Osteoblast (primary cell): ENCODE data around the gene PARP3. TPM values are rescaled to one million over a fixed set of nuclear protein-coding genes. Genes with fewer than 3 reads are reported as not detected.
"Not testable (repeated sequence)": the region's sequence is repeated elsewhere in the genome, so short reads cannot be mapped to it uniquely, and the experiment has no call there.

Experiments used
- DNase-seq: peaks from one replicate; pipeline ENCODE4 v3.0.0; 2011; ENCODE audit warnings: low spot score, mixed read lengths; ENCODE audit not compliant: insufficient read length; ENCODE audit errors: missing footprints
- H2AFZ ChIP-seq: 2 replicates; pipeline ENCODE4 v1.6.0; 2011; ENCODE audit warnings: mild to moderate bottlenecking, low read length
- H3K27ac ChIP-seq: 2 replicates; pipeline ENCODE4 v1.5.1; 2011; ENCODE audit warnings: mild to moderate bottlenecking, low read depth, low read length, moderate library complexity
- H3K27me3 ChIP-seq: 2 replicates; pipeline ENCODE4 v1.6.0; 2012; ENCODE audit warnings: mild to moderate bottlenecking, control low read depth, inconsistent platforms, low read length, moderate library complexity; ENCODE audit not compliant: insufficient read depth
- H3K36me3 ChIP-seq: 2 replicates; pipeline ENCODE4 v1.5.1; 2011; ENCODE audit warnings: mild to moderate bottlenecking, low read length, control low read depth, moderate library complexity; ENCODE audit not compliant: insufficient read depth
- H3K4me1 ChIP-seq: 2 replicates; pipeline ENCODE4 v1.5.1; 2011; ENCODE audit warnings: mild to moderate bottlenecking, low read length, control low read depth, moderate library complexity; ENCODE audit not compliant: insufficient read depth
- H3K4me2 ChIP-seq: 2 replicates; pipeline ENCODE4 v1.6.0; 2011; ENCODE audit warnings: mild to moderate bottlenecking, low read length; ENCODE audit not compliant: insufficient read depth
- H3K4me3 ChIP-seq: fragments of 200-600 bp; sonication (generic); 3 replicates; pipeline ENCODE4 v1.5.1; 2012; ENCODE audit warnings: mild to moderate bottlenecking, low read length, inconsistent platforms; ENCODE audit not compliant: insufficient read depth
- H3K79me2 ChIP-seq: 2 replicates; pipeline ENCODE4 v1.6.0; 2012; ENCODE audit warnings: mild to moderate bottlenecking, low read length, control low read depth, inconsistent platforms; ENCODE audit not compliant: insufficient read depth
- H3K9me3 ChIP-seq: 2 replicates; pipeline ENCODE4 v1.5.1; 2011; ENCODE audit warnings: low read depth, low read length, control low read depth
- H4K20me1 ChIP-seq: 2 replicates; pipeline ENCODE4 v1.6.0; 2012; ENCODE audit warnings: mild to moderate bottlenecking, low read length, control low read depth; ENCODE audit not compliant: insufficient read depth
- total RNA-seq: library from RNA; depleted of rRNA; stranded (reverse); fragments of >200 nt; gene quantifications from 2 replicates; pipeline ENCODE4 v1.2.3, GENCODE V29; 2012
- TF ChIP-seq, protein P1 (sequence below): IDR thresholded peaks from 2 replicates; pipeline ENCODE4 v1.5.1; 2011; ENCODE audit warnings: mild to moderate bottlenecking, low read depth, low read length, moderate library complexity; ENCODE audit errors: extremely low read depth

Gene PARP3
- total RNA-seq, 1 donor = 46.0 TPM

DNA sequence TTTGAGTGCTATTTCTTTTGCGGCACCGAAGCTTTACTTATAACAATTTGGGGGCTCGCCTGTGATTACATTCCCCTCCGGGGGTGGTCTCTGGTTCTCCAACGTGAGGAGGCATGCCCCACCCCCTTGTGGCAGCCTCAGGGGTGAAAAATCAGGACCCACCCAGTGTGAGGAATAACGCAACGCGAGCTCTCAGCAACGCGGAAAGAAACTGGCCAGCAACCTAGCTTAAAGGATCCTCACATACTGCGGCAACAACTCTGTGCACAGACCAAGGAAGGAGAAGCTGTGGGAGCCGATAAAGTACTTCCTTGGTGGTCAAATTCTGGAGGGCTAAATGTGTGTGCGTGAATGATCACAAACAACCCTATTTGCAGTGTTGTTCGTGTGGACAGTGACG lies 44.8 kb upstream of the PARP3 start:
- Histone ChIP-seq H3K4me3 (no peak overlapping the region), H3K27ac (no peak overlapping the region), H3K4me2 (no peak overlapping the region), H3K4me1 (no peaks in the 10 kb centered on the region), H3K36me3 (no peaks in the 10 kb centered on the region), H3K79me2 (no peaks in the 10 kb centered on the region), H3K27me3 (no peaks in the 10 kb centered on the region), H2AFZ (no peak overlapping the region), H4K20me1 (no peaks in the 10 kb centered on the region), H3K9me3 (no peaks in the 10 kb centered on the region)
- DNase-seq = no peak
- TF ChIP-seq, protein P1, sequence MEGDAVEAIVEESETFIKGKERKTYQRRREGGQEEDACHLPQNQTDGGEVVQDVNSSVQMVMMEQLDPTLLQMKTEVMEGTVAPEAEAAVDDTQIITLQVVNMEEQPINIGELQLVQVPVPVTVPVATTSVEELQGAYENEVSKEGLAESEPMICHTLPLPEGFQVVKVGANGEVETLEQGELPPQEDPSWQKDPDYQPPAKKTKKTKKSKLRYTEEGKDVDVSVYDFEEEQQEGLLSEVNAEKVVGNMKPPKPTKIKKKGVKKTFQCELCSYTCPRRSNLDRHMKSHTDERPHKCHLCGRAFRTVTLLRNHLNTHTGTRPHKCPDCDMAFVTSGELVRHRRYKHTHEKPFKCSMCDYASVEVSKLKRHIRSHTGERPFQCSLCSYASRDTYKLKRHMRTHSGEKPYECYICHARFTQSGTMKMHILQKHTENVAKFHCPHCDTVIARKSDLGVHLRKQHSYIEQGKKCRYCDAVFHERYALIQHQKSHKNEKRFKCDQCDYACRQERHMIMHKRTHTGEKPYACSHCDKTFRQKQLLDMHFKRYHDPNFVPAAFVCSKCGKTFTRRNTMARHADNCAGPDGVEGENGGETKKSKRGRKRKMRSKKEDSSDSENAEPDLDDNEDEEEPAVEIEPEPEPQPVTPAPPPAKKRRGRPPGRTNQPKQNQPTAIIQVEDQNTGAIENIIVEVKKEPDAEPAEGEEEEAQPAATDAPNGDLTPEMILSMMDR = no peak

GRCh38 chr3:51900043-51900442 lies 42.1 kb upstream of the PARP3 start:
- not testable (repeated sequence) for H3K27ac ChIP-seq, DNase-seq, H3K79me2 ChIP-seq, H4K20me1 ChIP-seq, H3K4me2 ChIP-seq, H3K27me3 ChIP-seq, H2AFZ ChIP-seq, H3K4me3 ChIP-seq, H3K36me3 ChIP-seq, H3K4me1 ChIP-seq, H3K9me3 ChIP-seq

DNA sequence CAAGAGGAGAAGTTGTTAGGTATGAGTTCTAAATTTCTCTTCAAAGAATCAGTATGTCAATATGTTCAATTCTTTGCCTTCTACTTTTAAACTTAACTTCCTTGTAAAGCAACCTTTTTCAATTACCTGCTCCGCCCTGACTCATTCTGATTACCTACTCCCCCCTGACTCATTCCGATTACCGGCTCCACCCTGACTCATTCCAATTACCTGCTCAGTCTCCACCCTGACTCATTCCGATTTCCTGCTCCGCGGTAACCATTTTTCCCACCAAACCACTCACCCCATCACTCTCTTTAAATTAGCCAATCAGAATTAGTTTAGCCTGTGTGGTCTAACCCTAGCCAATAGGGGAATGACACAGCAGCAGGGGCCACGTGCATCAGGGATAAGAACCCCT lies 39.8 kb upstream of the PARP3 start:
- H4K20me1 ChIP-seq, DNase-seq, H3K36me3 ChIP-seq, H3K4me3 ChIP-seq, H2AFZ ChIP-seq, H3K4me1 ChIP-seq, H3K4me2 ChIP-seq, H3K27me3 ChIP-seq, H3K79me2 ChIP-seq, H3K9me3 ChIP-seq, H3K27ac ChIP-seq: not testable (repeated sequence)

DNA sequence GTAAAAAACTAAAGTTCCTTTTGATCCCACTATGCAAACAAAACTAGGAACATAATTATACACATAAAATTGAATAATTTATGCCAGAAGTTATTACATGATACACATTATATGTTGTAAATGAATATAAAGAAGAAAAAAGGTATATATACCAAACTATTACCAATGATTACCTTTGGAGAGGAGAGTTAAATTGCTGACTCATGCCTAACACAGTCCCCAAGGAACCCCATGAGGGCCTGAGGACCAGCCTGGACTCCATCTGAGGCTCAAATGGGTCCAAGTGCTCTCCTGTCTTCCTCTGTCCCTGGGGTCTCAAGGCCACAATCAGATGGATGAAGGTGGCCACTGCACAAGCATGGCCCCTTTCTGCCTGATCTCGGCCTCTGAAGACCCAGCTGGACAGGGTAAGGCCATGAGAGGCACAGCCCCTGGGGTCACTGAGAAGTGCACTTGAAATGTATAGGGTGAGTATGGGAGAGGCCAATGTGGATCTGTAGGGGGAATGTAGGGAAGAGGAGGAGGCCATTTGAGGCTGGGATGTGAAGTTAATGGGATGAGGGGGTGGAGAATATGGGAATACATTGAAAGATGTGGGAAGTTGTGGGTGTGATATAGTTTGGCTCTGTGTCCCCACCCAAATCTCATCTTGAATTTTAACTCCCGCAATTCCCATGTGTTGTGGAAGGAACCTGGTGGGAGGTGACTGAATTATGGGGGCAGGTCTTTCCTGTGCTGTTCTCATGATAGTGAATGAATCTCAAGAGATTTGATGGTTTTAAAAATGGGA lies 37.9 kb upstream of the PARP3 start:
- H3K9me3 ChIP-seq = no peaks in the 10 kb centered on the region
- H3K27me3 ChIP-seq = no peaks in the 10 kb centered on the region
- no peak overlapping the region for H2AFZ ChIP-seq
- no peak overlapping the region for H3K4me3 ChIP-seq
- DNase-seq = no peak
- no peaks in the 10 kb centered on the region for H3K36me3 ChIP-seq
- no peak overlapping the region for H3K27ac ChIP-seq
- no peaks in the 10 kb centered on the region for H3K4me1 ChIP-seq
- H3K4me2 ChIP-seq = no peak overlapping the region
- TF ChIP-seq, protein P1 = no peak
- no peaks in the 10 kb centered on the region for H3K79me2 ChIP-seq
- no peaks in the 10 kb centered on the region for H4K20me1 ChIP-seq

DNA sequence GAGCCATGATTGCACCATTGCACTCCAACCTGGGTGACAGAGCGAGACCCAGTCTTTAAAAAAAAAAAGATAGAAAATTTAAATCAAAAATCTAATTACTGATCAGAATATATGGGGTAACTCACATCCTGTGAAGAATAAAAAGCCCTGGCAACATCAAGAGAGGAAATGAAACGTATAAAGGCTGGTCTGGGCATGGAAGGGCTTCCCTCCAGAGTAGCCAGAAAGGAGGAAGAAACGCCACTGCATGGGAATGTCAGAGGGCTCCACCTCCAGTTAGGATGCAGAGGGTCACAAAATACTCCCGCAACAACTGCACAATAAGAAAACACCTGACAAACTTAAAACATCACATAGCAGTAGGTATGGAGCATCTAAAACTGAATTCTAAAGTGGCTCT lies 34.1 kb upstream of the PARP3 start:
- H2AFZ ChIP-seq = no peak overlapping the region
- H3K9me3 ChIP-seq = no peaks in the 10 kb centered on the region
- no peaks in the 10 kb centered on the region for H3K79me2 ChIP-seq
- H3K4me1 ChIP-seq = no peaks in the 10 kb centered on the region
- no peak for DNase-seq
- no peaks in the 10 kb centered on the region for H3K27me3 ChIP-seq
- no peaks in the 10 kb centered on the region for H4K20me1 ChIP-seq
- H3K36me3 ChIP-seq = no peaks in the 10 kb centered on the region
- H3K4me2 ChIP-seq = no peak overlapping the region
- TF ChIP-seq, protein P1 = no peak
- no peak overlapping the region for H3K4me3 ChIP-seq
- H3K27ac ChIP-seq = no peak overlapping the region
